Measurements from ENCODE around the gene CGN.
A peak's percentile ranks its signal among the peaks of the same experiment; 100 is the strongest.

The CGN gene

DNA sequence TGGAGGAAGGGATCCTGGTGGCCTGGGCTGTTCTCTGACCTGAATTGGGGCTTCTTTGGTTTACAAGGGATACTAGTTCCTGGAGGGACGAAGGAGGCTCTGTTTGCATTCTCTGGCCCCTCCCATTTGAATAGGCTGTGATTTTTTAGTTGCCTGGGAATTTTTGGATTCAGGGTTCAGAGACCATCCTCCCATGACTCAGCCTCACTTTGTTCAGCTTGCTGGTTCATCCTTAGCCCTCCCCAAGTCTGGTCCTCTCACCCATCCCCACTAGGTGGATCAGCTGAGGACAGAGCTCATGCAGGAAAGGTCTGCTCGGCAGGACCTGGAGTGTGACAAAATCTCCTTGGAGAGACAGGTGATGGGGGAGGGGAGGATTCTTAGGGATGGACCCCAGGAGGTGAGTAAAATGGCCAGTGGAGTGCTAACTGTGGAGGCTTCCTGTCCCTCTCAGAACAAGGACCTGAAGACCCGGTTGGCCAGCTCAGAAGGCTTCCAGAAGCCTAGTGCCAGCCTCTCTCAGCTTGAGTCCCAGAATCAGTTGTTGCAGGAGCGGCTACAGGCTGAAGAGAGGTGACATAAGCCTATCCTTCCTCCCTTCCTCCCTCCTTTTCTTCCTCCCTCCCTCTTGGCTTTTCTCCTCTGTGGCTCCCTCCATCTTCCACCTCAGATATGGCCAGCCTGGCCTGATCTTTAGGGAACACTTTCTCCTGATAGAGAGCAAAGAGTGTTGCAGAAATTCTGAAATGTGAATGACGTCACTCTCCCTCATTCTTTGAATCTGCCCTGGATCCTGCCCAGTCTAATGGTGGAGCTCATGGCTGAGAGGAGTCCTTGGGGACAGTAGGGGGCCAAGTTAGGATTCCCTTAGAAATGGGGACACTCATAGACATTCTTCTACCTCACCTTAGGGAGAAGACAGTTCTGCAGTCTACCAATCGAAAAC lies 24.4 kb downstream of the CGN start:
- no peak for TF ChIP-seq Cebpa-rat (IDR thresholded peaks at IDR 0.05)

DNA sequence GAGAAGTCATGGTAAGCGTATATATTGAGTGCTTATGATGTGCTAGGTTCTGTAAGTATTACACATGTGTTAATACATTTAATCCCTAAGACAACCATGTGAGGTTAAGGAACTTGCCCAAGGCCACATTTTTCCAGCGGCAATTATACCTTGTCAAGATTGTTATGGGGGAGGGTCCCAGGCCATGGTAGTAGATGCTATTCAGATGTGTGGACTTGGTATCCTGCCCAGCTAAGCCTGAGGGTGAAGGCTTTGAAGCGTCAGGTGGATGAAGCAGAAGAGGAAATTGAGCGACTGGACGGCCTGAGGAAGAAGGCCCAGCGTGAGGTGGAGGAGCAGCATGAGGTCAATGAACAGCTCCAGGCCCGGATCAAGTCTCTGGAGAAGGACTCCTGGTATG lies 25.3 kb downstream of the CGN start:
- peaks cover 9% of the 10 kb centered on the region for H3K36me3 ChIP-seq
- H3K27me3 ChIP-seq: peaks cover 20% of the 10 kb centered on the region
- peaks cover 12% of the 10 kb centered on the region; the same call in 1 of the 2 replicates for H3K9me3 ChIP-seq
- peaks cover 40% of the 10 kb centered on the region for H3K4me1 ChIP-seq
- H3K4me3 ChIP-seq: no peak overlapping the region
- no peak overlapping the region for H3K9ac ChIP-seq
- no peaks in the 10 kb centered on the region for H4K20me1 ChIP-seq
- H3K27ac ChIP-seq: no peak overlapping the region
- no peak overlapping the region for H3K4me2 ChIP-seq
- no peak for TF ChIP-seq Cebpa-rat (IDR thresholded peaks at IDR 0.05)

More for the DNA sequence above, 24.4 kb downstream of the CGN start:
- peaks cover 6% of the 10 kb centered on the region; the same call in 1 of the 2 replicates for H3K9me3 ChIP-seq
- H3K4me3 ChIP-seq: no peak overlapping the region
- H3K4me2 ChIP-seq: no peak overlapping the region
- H3K27ac ChIP-seq: no peak overlapping the region
- peaks cover 33% of the 10 kb centered on the region for H3K4me1 ChIP-seq
- H3K27me3 ChIP-seq: peaks cover 11% of the 10 kb centered on the region
- peaks cover 10% of the 10 kb centered on the region for H3K36me3 ChIP-seq
- H4K20me1 ChIP-seq: no peaks in the 10 kb centered on the region
- H3K9ac ChIP-seq: no peak overlapping the region

DNA sequence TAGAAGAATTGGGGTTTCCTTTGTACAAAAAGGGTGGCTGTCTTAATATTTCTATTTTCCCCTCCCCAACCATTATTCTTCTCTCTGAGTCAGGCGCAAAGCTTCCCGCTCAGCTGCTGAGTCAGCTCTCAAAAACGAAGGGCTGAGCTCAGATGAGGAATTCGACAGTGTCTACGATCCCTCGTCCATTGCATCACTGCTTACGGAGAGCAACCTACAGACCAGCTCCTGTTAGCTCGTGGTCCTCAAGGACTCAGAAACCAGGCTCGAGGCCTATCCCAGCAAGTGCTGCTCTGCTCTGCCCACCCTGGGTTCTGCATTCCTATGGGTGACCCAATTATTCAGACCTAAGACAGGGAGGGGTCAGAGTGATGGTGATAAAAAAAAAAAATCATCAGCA lies 25.9 kb downstream of the CGN start:
- H3K4me2 ChIP-seq: no peak overlapping the region
- H3K36me3 ChIP-seq: peaks cover 9% of the 10 kb centered on the region
- peaks cover 12% of the 10 kb centered on the region; the same call in 1 of the 2 replicates for H3K9me3 ChIP-seq
- TF ChIP-seq Cebpa-rat (IDR thresholded peaks at IDR 0.05): no peak
- H4K20me1 ChIP-seq: no peaks in the 10 kb centered on the region
- no peak overlapping the region for H3K4me3 ChIP-seq
- H3K4me1 ChIP-seq: peaks cover 40% of the 10 kb centered on the region
- no peak overlapping the region for H3K27ac ChIP-seq
- no peak overlapping the region for H3K9ac ChIP-seq
- peaks cover 26% of the 10 kb centered on the region for H3K27me3 ChIP-seq

DNA sequence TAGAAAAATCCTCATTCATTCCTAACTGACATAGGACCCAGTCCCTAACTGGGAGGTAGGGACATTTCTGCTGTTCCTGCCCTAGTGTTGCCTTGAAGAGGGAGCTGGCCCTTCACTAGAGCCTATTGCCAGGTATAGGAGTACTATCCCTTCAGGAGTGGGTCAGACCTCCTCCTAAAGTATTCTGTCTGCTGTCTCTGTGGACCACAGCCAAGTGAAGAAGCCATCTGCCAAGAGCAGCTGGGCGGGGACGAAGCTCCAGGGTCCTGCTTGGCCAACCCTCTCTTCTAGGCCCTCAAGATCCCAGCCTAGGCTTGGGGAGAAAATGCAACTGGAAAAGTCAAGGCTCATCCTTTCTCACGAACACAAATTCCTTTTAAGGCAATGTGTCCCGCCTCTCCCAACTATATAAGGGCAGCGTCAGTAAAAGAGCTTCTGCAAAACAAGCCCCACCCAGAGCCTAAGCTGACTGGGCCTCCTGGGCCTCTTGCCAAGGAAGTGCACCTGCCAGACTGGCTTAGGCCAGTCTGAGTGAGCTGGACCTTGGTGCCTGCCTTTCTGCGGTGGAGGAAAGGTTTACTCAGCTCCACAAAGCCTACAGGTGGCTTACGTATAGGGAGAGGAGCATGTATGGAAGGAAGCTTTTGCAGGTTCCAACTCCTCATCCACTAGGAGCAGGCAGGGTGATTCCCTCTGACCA lies 28.3 kb downstream of the CGN start:
- no peaks in the 10 kb centered on the region for H4K20me1 ChIP-seq
- H3K4me2 ChIP-seq: peak overlapping the region; percentile 96
- TF ChIP-seq Cebpa-rat (IDR thresholded peaks at IDR 0.05): no peak
- no peak overlapping the region for H3K9ac ChIP-seq
- no peak overlapping the region for H3K4me3 ChIP-seq
- H3K4me1 ChIP-seq: peaks cover 26% of the 10 kb centered on the region
- no peak overlapping the region for H3K27ac ChIP-seq
- peaks cover 9% of the 10 kb centered on the region for H3K36me3 ChIP-seq
- H3K27me3 ChIP-seq: peaks cover 31% of the 10 kb centered on the region
- H3K9me3 ChIP-seq: peaks cover 12% of the 10 kb centered on the region; the same call in 1 of the 2 replicates

DNA sequence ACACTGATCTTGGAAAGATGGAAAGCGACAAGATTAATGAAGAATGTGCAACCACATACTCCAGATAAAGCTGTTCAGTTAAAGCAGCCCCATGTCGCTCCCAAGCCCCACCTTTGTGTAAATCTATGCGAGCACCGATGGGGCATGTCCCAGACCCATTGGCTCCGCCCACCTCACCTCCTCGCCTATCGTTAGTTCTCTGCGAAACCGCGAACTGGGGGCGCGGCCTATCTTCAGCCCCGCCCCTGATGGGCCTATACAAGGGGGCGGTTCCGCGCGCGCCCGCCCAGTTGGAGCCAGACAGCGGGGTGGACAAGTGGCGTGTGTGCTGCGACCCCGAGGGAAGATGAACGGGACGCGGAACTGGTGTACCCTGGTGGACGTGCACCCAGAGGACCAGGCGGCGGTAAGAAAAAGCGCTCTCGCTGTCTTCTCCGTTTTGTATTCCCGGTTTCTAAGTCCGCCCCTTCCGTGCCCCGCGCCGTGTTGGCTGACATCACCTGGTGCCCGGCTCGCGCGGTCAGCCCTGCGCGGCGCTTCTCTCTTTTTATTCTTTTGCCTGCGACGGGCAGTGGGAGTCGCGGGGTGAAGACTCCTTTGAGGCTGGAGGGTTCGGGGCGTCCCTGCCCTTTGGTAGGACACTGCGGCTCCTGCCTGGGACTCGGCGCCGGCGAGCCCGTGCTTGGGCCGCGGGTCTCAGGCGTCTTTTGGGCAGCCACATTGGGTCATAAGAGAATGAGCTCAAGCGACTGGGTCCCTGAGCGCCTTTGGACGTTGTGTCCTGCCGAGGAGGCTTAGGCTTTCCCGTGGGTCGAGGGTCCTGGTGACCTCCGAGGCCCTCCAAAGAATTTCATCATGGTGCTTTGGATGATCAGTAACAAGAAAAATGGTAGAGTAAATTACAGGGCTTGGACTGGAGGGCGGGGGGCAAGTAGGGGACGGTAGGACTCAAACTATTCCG lies 29.1 kb downstream of the CGN start, which contains the start of gene TUFT1:
Gene TUFT1 (plus strand): TSS at position 289 of the 961 bp plus-strand sequence. CDS start 58 bp downstream, at position 347.
- Histone ChIP-seq H4K20me1 (no peaks in the 10 kb centered on the region), H3K4me3 (peak within 1 kb of the TSS; percentile 70), H3K27me3 (peaks cover 31% of the 10 kb centered on the region), H3K9ac (peak within 1 kb of the TSS; percentile 54; the same call in 1 of the 2 replicates), H3K4me2 (peak within 1 kb of the TSS; percentile 96), H3K9me3 (peaks cover 12% of the 10 kb centered on the region; the same call in 1 of the 2 replicates), H3K36me3 (peaks cover 9% of the 10 kb centered on the region), H3K27ac (no peak within 1 kb of the TSS), H3K4me1 (peaks cover 20% of the 10 kb centered on the region)
- no peak for TF ChIP-seq Cebpa-rat (IDR thresholded peaks at IDR 0.05)

DNA sequence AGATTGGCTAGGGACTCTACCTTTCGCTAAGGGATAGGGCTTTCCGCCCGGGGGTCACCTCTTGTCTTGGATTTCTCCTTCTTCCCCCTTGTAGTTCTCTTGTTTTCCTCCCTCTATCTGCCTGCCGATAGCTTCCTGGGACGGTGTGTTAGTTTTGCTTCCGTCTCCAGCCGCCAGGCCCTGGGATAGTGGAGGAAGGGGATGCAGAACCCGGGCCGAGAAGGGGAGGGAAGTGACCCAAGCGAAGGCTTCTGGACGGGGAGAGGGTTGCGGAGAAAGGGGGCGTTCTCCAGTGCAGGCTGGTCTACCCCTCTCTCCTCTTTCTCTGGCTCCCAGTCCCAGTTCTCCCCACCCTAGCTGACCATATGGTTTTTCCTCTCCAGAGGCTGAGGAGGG lies 29.8 kb downstream of the CGN start:
- Histone ChIP-seq H3K9me3 (peaks cover 12% of the 10 kb centered on the region; the same call in 1 of the 2 replicates), H3K27me3 (peaks cover 31% of the 10 kb centered on the region), H3K4me2 (peak overlapping the region; percentile 96), H3K4me1 (peaks cover 20% of the 10 kb centered on the region), H4K20me1 (no peaks in the 10 kb centered on the region), H3K9ac (no peak overlapping the region), H3K4me3 (peak overlapping the region; percentile 70), H3K36me3 (peaks cover 9% of the 10 kb centered on the region), H3K27ac (no peak overlapping the region)
- no peak for TF ChIP-seq Cebpa-rat (IDR thresholded peaks at IDR 0.05)

DNA sequence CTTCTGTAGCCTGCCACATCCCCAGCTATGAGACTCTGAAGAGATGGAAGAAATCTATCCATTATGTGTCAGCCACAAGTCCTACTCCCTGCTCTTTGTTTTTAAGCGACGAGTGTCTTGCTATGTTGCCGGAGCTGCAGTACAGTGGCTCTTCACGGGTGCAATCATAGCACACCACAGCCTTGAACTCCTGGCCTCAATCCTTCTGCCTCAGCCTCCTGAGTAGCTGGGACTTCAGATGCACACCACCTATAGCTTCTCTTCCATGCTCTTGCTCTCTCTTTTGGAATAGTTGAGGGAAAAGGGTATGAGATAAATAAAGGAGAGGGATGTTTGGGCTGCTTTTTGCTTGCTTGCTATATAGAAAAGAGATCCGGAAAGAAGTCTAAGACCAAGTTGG lies 30.6 kb downstream of the CGN start:
- TF ChIP-seq Cebpa-rat (IDR thresholded peaks at IDR 0.05): no peak
- Histone ChIP-seq H3K4me3 (no peak overlapping the region), H3K9ac (no peak overlapping the region), H3K4me2 (no peak overlapping the region), H3K9me3 (peaks cover 12% of the 10 kb centered on the region; the same call in 1 of the 2 replicates), H4K20me1 (no peaks in the 10 kb centered on the region), H3K27ac (no peak overlapping the region), H3K4me1 (peaks cover 20% of the 10 kb centered on the region), H3K27me3 (peaks cover 31% of the 10 kb centered on the region), H3K36me3 (peaks cover 7% of the 10 kb centered on the region)

DNA sequence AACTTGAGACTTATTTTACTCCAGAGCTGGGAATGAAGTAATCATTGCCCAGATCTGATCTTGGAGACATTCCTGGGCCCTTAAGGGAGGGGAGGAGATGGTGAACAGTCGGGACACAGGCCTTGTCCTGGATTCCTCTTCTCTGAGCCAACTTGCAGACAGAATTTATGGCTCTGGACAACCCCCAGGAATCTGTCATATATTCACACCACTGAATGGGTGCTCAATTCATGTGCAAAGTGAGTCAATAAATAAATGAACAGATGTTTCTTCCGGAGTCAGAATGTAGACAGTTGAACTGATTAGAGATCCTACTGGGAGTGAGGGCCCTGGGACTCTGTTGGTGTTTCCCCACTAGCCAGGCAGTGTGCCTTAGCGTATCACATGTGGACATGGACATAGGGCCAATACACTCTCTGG lies 31.5 kb downstream of the CGN start:
- H3K4me2 ChIP-seq: no peak overlapping the region
- peaks cover 31% of the 10 kb centered on the region for H3K27me3 ChIP-seq
- H3K36me3 ChIP-seq: no peaks in the 10 kb centered on the region
- no peak overlapping the region for H3K9ac ChIP-seq
- peaks cover 20% of the 10 kb centered on the region for H3K4me1 ChIP-seq
- no peak overlapping the region for H3K4me3 ChIP-seq
- TF ChIP-seq Cebpa-rat (IDR thresholded peaks at IDR 0.05): no peak
- no peaks in the 10 kb centered on the region for H4K20me1 ChIP-seq
- peaks cover 12% of the 10 kb centered on the region; the same call in 1 of the 2 replicates for H3K9me3 ChIP-seq
- H3K27ac ChIP-seq: no peak overlapping the region

DNA sequence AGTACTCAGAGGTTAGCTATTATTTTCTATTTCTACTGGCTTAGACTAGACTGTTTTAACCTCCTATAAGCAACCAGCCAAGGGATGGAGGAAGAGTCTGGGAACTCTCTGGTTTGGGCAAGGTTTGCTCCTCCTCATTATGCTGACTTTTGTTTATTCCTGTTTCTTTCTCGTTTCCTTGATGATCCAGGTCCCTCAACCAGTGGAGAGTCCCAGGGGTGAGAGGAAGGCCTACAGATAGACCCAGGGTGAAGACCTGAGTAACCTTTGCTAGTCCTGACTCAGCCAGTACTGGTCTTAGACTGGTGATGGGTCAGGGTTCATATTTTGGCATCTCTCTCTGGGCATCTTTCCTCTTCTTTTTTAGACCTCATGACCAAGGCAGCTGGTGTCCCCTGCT lies 34.4 kb downstream of the CGN start:
- H3K4me3 ChIP-seq: no peak overlapping the region
- H3K36me3 ChIP-seq: no peaks in the 10 kb centered on the region
- no peak overlapping the region for H3K4me2 ChIP-seq
- TF ChIP-seq Cebpa-rat (IDR thresholded peaks at IDR 0.05): no peak
- peaks cover 21% of the 10 kb centered on the region for H3K27me3 ChIP-seq
- H3K9me3 ChIP-seq: peaks cover 6% of the 10 kb centered on the region; the same call in 1 of the 2 replicates
- no peak overlapping the region for H3K9ac ChIP-seq
- no peak overlapping the region for H3K27ac ChIP-seq
- H3K4me1 ChIP-seq: peaks cover 7% of the 10 kb centered on the region
- no peaks in the 10 kb centered on the region for H4K20me1 ChIP-seq
